ENCODE results near the gene TTC39C. TPM values are rescaled to one million over a fixed set of nuclear protein-coding genes. Genes with fewer than 3 reads are reported as not detected.

Gene TTC39C
- total RNA-seq, 1 experiment from 2014 or later = 24.0 TPM

DNA sequence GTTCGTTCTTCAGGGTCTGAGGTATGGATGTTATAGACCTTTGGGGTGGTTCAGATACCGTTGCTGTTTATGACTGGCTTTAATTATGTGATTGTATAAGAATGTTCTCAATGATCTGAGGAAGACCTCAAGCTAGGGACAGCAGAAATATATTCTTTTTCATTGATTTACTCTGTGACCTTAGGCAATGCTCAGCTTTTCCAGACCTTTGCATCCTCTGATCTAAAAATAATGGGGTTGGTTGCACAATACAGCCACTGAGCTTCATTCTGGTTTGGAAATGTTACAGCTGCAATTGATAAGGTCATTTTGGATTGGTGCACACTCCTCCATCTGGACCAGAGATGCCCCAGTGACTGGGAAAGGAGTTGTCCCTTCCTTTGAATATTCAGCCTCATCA, 107.1 kb downstream of the TTC39C start:
- CTCF ChIA-PET = no interaction called here
- DNase-seq (ENCODE audit: low spot score) = no peak
- Histone ChIP-seq H3K36me3 (ENCODE audit: insufficient read depth, low read length, poor library complexity, severe bottlenecking) (no peaks in the 10 kb centered on the region), H3K4me1 (ENCODE audit: insufficient read depth, low read length, poor library complexity, severe bottlenecking) (no peaks in the 10 kb centered on the region), H3K9me3 (ENCODE audit: low read depth, low read length, poor library complexity, severe bottlenecking) (no peaks in the 10 kb centered on the region), H3K27me3 (replicated peaks; ENCODE audit: insufficient read depth, low read depth, low read length, poor library complexity) (no peaks in the 10 kb centered on the region), H3K4me3 (ENCODE audit: low read depth, low read length, poor library complexity, severe bottlenecking) (no peak overlapping the region), H3K27ac (ENCODE audit: low read depth, low read length, poor library complexity, severe bottlenecking) (no peak overlapping the region)
- TF ChIP-seq, protein P1, sequence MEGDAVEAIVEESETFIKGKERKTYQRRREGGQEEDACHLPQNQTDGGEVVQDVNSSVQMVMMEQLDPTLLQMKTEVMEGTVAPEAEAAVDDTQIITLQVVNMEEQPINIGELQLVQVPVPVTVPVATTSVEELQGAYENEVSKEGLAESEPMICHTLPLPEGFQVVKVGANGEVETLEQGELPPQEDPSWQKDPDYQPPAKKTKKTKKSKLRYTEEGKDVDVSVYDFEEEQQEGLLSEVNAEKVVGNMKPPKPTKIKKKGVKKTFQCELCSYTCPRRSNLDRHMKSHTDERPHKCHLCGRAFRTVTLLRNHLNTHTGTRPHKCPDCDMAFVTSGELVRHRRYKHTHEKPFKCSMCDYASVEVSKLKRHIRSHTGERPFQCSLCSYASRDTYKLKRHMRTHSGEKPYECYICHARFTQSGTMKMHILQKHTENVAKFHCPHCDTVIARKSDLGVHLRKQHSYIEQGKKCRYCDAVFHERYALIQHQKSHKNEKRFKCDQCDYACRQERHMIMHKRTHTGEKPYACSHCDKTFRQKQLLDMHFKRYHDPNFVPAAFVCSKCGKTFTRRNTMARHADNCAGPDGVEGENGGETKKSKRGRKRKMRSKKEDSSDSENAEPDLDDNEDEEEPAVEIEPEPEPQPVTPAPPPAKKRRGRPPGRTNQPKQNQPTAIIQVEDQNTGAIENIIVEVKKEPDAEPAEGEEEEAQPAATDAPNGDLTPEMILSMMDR (conservative IDR thresholded peaks at IDR 0.05; ENCODE audit: low read depth, low read length) = no peak
- no peak for TF ChIP-seq EZH2 (IDR thresholded peaks at IDR 0.05; ENCODE audit: borderline replicate concordance, low read depth, low read length, poor library complexity, severe bottlenecking)
- POLR2A ChIA-PET (ENCODE audit: low non-redundant PET) = no interaction called here
- no TSS peak for BruUV-seq (replicated peaks)
- intact Hi-C loops (cut with micrococcal nuclease; ENCODE audit: unreplicated experiment) = no loop called here

- DNase-seq (ENCODE audit: low spot score) = no peak
- Histone ChIP-seq H3K36me3 (ENCODE audit: insufficient read depth, low read length, poor library complexity, severe bottlenecking) (no peaks in the 10 kb centered on the region), H3K4me1 (ENCODE audit: insufficient read depth, low read length, poor library complexity, severe bottlenecking) (no peaks in the 10 kb centered on the region), H3K27ac (ENCODE audit: low read depth, low read length, poor library complexity, severe bottlenecking) (no peak overlapping the region), H3K4me3 (ENCODE audit: low read depth, low read length, poor library complexity, severe bottlenecking) (no peak overlapping the region), H3K27me3 (replicated peaks; ENCODE audit: insufficient read depth, low read depth, low read length, poor library complexity) (no peaks in the 10 kb centered on the region), H3K9me3 (ENCODE audit: low read depth, low read length, poor library complexity, severe bottlenecking) (no peaks in the 10 kb centered on the region)
- no TSS peak for BruUV-seq (replicated peaks)
- ChIA-PET CTCF (no interaction called here), POLR2A (ENCODE audit: low non-redundant PET) (no interaction called here)
- TF ChIP-seq EZH2 (IDR thresholded peaks at IDR 0.05; ENCODE audit: borderline replicate concordance, low read depth, low read length, poor library complexity, severe bottlenecking) = no peak
- TF ChIP-seq, protein P1 (conservative IDR thresholded peaks at IDR 0.05; ENCODE audit: low read depth, low read length) = no peak
- intact Hi-C loops (cut with micrococcal nuclease; ENCODE audit: unreplicated experiment) = loop anchor here (5.0 kb wide), 1 partner anchor 49 kb away; no protein-coding TSS in a partner anchor
Measured at GRCh38 chr18:24126155-24126961, 111.8 kb downstream of the TTC39C start.

- Histone ChIP-seq H3K27me3 (replicated peaks; ENCODE audit: insufficient read depth, low read depth, low read length, poor library complexity) (no peaks in the 10 kb centered on the region), H3K4me3 (ENCODE audit: low read depth, low read length, poor library complexity, severe bottlenecking) (no peak overlapping the region), H3K36me3 (ENCODE audit: insufficient read depth, low read length, poor library complexity, severe bottlenecking) (peaks cover 6% of the 10 kb centered on the region), H3K4me1 (ENCODE audit: insufficient read depth, low read length, poor library complexity, severe bottlenecking) (no peaks in the 10 kb centered on the region), H3K9me3 (ENCODE audit: low read depth, low read length, poor library complexity, severe bottlenecking) (no peaks in the 10 kb centered on the region), H3K27ac (ENCODE audit: low read depth, low read length, poor library complexity, severe bottlenecking) (no peak overlapping the region)
- ChIA-PET CTCF (no interaction called here), POLR2A (ENCODE audit: low non-redundant PET) (no interaction called here)
- intact Hi-C loops (cut with micrococcal nuclease; ENCODE audit: unreplicated experiment) = loop anchor here (5.0 kb wide), 1 partner anchor 50 kb away; no protein-coding TSS in a partner anchor
- no TSS peak for BruUV-seq (replicated peaks)
- no peak for TF ChIP-seq EZH2 (IDR thresholded peaks at IDR 0.05; ENCODE audit: borderline replicate concordance, low read depth, low read length, poor library complexity, severe bottlenecking)
- DNase-seq (ENCODE audit: low spot score) = no peak
Measured at GRCh38 chr18:24127735-24128134, 113.2 kb downstream of the TTC39C start.
